H1 (cell line): Measurements from ENCODE around the gene SIK2. TPM values are rescaled to one million over a fixed set of nuclear protein-coding genes. Genes with fewer than 3 reads are reported as not detected.

Source experiments
- CEBPB ChIP-seq: IDR thresholded peaks from 2 replicates; pipeline ENCODE4 v1.6.1; 2012; ENCODE audit warnings: low read depth, low read length
- CREB1 ChIP-seq: IDR thresholded peaks from 2 replicates; pipeline ENCODE4 v1.6.1; 2012; ENCODE audit warnings: inconsistent platforms
- GTF2F1 ChIP-seq: IDR thresholded peaks from 2 replicates; pipeline ENCODE4 v1.6.1; 2012; ENCODE audit warnings: low read depth, low read length, improper control_type of control experiment, borderline replicate concordance
- NANOG ChIP-seq: IDR thresholded peaks from 2 replicates; pipeline ENCODE4 v1.6.1; 2011; ENCODE audit warnings: low read length, low read depth, mild to moderate bottlenecking, inconsistent platforms; ENCODE audit not compliant: insufficient read depth, poor library complexity, severe bottlenecking
- POLR2AphosphoS5 ChIP-seq: IDR thresholded peaks from 2 replicates; pipeline ENCODE4 v1.6.1; 2011; ENCODE audit warnings: low read depth, low read length
- TBP ChIP-seq: IDR thresholded peaks from 2 replicates; pipeline ENCODE4 v1.6.1; 2011; ENCODE audit warnings: low read depth, low read length, improper control_type of control experiment
- polyA plus RNA-seq, 7 experiments: library from polyadenylated mRNA; depleted of rRNA in 3 of 7; stranded (reverse) in 5 of 7; unstranded in 2 of 7; fragments of >200 nt in 5 of 7; fragments of 200-250 nt in 2 of 7; gene quantifications; 1 replicate in 5 of 7; 2 replicates in 1 of 7; 4 replicates in 1 of 7; pipeline versions ENCODE4 v1.2.1 to v1.2.3, GENCODE V29; 2011 to 2013; ENCODE audit warnings: missing spikeins in 2 of 7, mixed read lengths in 2 of 7
- total RNA-seq: library from RNA; stranded (reverse); fragmentation: NEBNext Ultra II Directional; extraction: Animal tissue kit (Norgen Biotek cat#: 25700); gene quantifications from 2 replicates; pipeline ENCODE4 v1.2.1, GENCODE V29; 2021

Gene SIK2
- total and polyA plus RNA-seq, 2 of the 8 experiments (the other 6 are each of a cell fraction or from before 2014, with no cell fraction given): 8.8 to 11.2 TPM

- TF ChIP-seq TBP (no peak), POLR2AphosphoS5 (no peak), CREB1 (no peak), CEBPB (no peak), NANOG (no peak), GTF2F1 (no peak)
Measured at GRCh38 chr11:111684251-111684650, 82.0 kb downstream of the SIK2 start (continued).
